Activated CD8-positive, alpha-beta memory T cell treated with anti-CD3 and anti-CD28 coated beads, Interleukin-2, amount 50 U/mL, for 1 hour (primary cell): ENCODE results near the gene FLNA.
A peak's percentile ranks its signal among the peaks of the same experiment; 100 is the strongest.

Source experiments
- DNase-seq: peaks from one replicate; pipeline ENCODE4 v3.0.0-alpha.2; 2020; ENCODE audit errors: extremely low read depth

The FLNA gene

DNA sequence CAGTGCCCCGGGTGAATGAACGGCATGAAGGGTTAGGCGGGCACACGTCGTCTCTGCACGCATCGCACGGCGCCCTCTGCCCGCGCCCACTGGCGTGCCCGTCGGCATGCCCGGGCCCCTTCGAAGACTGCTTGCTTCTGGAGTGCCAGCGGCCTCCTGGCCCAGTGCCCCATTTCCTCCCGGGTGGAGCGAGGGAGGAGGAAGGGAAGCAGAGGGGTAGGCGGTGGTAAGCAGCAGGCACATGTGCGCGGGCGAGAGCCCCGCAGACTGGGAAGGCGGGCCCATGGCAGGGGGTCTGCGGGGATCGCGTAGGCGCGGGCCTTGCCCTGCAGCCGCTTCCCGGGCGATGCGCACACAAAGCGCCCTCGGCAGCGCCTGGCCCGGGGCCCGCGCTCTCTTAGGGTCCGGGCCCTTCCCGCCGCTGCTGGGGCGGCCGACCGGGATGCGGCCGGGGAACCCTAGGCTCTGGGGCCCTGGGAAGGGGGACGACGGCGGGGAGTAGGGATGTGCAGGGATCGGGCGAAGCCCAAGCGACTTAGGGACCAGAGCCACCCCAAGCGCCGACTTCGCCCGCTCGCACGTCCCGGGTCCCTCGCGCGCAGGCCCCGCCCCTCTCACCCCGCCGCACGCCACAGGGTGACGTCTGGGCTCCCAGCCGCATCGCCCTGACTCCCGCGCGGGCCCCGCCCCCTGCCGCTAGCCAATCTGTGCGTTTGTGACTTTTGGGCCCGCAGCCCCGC is 3.8 kb upstream of the FLNA start:
- no peak for DNase-seq

DNA sequence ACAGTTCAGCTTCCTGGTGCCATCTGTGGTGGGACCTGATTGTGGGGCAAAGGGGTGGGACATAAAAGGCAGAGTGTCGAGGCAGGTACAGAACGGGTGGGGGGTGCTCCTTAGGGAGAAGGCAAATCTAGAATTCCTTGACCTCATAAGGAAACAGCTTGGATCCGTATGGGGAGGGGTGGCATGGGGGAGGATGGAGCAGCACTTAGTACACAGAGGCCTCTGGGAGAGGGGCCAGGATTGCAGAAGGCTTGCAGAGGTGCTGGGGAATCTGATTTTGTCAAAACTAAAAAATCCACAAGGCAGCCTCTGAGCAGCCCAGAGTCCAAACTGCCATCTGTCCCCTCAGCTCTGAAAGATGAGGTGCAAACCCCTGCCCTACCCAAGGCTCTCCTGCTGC is 2.3 kb upstream of the FLNA start:
- no peak for DNase-seq

DNA sequence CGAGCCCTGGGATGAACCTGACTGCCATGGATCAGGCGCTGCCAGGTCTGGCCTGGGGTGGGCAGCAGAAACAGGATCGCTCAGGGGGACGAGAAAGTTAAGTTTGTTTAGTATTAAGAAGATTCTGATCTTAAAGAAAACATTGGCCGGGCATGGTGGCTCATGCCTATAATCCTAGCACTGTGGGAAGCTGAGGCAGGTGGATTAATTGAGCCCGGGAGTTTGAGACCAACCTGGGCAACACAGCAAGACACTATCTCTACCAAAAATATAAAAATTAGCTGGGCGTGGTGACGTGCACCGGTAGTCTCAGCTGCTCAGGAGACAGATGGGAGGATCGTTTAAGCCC is 696 bp upstream of the FLNA start:
- no peak for DNase-seq

DNA sequence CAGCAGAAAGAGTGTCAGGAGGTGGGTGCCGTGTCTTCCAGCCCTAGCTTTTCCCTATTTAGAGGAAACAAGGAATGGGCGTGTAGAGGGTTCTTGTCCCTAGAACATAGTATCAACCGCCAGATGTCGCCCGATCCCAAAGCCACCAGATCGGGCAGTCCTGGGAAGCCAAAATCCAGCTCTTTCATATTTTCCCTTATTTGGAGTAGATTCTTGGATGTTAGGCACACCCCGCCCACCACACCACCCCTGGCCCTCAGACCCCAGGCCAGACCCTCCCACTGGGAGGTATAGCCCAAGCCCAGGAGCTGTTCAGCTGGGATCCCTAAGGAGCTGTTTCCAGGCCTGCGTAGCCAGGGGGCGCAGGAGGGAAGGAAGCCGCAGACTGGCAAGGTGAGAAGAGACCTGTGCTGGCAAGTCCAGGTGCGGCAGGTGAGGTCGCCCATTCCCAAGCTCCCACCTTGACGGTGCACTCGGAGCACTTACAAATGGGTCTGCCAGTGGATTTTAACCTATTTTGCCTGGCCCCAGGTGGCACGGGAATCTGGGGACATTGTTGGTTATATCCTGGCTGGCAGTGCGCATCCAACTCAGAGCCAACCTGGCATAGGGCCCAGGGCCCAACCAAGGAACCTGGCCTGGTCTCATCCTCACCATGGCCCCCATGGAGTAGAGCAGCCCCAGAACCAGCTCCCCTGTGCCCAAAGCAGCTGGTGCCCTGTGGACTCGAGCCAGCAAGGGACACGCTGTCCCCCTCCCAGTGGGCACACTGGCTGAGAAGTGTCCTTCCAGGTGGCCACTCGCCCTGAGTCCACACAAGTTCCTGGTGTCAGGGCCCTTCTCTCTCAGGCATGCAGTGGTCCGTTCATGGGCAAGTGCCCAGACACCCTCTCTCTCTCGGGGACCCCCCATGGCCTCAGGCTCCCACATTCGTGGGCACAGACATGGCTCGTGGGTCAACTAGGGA is 811 bp downstream of the FLNA start:
- no peak for DNase-seq

DNA sequence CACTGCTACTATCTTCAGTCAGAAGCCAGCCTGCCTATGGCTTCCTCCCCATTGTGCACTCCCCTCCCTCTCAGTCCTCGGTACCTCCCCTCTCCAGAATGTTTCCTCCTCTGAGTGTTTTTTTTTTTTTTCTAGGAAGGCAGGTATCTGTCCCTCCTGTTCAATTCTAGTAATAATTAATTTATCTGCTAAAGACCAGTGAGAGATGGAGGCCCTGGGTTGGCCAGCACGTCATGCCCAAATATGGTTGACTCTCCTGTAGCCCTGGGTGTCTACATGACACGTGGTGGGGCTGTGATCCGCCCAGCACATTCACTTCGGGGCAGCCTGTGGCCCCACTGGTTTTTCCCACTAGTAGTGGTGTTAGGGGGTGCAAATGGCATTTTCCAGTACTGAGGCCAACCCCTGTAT is 1.8 kb downstream of the FLNA start:
- DNase-seq, result no peak

DNA sequence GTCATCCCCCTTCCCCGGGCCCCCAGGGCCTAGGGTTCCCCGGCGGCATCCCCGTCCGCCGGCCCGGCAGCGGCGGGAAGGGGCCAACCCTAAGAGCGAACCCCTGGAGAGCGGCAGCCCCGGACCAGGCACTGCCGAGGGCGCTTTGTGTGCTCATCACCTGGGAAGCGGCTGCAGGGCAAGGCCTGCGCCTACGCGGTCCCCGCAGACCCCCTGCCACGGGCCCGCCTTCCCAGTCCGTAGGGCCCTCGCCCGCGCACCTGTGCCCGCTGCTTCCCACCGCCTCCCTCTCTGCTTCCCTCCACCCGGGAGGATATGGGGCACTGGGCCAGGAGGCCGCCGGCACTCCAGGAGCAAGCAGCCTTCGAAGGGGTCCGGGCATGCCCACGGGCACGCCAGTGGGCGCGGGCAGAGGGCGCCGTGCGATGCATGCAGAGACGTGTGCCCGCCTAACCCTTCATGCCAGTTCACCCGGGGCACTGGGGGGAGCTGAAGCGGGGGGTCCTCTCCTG is 2.6 kb downstream of the FLNA start:
- no peak for DNase-seq

DNA sequence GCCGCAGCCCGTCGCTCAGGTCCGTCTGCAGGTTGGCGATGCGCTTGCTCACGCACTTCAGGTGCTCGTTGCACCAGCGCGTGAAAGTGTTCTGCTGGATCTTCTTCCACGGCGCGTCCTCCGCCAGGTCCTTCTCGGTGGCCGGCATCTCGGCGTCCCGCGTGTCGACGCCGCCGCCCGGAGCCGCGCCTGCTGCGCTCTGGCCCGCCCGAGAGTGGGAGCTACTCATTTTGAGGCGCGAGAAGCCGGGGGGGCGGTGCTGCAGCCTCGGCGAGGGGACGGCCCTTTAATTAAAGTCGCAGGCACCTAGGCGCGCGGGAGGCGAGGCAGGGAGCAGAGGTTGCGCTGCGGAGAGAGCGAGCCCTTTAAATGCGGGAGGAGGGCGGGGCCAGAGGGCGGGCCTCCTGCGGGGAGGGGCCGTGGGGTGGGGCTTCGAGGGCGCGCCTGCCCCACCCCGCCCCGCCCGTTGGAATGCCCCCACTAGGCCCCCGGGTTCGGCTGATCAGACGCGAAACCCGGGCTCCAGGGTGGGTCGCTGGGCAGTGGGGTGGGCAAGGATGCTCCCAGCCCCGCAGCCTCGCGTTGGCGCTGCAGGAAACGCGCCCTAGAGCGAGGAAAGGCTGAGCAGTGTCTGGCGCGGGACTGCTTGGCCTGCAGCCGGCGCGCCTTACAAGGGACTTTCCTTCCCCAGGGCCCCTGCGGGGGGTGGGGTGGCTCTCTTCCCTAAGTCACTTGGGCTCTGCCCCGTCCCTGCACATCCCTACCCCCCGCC is 3.2 kb downstream of the FLNA start:
- DNase-seq, result peak; percentile 87

DNA sequence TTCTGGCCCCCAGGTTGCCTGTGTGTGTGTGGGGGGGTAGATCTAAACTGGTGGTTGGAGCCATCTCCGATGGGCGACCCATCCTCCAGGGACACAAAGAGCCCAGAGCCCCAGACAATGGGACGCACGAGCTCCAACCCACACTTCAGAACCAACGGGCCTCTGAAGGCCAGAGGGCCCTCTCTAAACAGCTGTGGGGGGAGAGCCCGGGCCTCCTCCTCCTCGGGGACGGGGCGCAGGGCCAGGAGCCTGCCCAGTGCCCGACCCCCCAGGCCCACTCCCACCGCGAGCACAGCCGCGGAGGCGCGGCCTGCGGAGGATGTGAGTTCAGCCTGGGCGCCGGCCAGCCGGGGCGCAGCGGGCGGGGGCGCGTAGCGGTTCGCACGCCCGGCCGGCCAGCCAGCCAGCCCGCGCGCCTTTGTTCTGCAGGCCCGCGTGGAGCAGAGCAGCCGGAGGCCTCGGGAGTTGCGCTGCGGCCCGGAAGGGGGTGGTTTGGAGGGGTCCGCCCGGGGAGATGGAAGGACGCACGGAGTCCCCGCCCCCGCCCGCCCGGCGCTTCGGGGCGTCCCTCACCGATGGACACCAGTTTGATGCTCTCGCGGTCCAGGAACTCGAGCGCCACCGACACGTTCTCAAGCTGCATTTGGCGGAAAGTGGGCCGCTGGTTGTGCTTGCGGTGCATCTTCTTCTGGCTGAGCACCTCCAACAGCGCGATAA is 4.0 kb downstream of the FLNA start:
- DNase-seq, result no peak

DNA sequence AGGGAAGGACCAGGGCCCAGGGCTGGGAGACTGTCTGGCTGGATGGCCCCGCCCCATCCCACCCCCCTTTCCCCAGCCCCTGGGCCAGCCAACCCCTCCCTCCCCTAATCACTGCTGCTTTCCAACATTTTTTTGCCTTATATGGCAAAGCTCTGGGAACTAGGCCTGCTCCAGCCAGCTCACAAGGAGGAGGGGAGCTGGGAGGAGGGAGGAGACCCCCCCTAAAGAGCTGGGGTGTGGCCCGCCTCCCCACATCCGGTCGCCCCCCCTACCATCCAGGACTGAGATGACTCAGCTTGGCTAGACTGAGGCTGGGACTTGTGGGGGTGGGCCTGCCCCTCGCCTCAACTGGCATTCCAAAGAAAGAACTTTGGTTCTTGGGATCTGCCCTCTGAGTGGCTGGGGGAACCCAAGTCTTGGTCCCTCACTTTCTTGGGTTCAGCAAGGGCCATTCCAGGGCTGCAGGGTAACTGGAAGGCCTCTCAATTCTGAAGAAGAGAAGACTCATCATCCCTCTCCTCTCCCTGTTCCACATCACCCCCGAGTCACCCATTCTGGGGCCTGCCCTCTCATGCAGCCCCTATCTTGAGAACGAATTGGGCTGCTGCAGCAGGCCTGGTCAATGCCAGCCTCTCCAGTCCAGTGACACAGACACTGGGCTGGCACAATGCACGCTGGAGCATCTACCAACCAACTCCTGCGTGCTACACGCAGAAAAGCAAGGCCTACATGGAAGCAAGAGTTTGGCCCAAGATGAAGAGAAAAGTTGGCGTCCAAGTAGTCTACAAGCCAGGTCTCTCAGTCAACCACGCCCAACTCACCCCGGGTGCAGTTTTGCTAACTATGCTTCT is 4.8 kb downstream of the FLNA start:
- DNase-seq, result peak; percentile 68

DNA sequence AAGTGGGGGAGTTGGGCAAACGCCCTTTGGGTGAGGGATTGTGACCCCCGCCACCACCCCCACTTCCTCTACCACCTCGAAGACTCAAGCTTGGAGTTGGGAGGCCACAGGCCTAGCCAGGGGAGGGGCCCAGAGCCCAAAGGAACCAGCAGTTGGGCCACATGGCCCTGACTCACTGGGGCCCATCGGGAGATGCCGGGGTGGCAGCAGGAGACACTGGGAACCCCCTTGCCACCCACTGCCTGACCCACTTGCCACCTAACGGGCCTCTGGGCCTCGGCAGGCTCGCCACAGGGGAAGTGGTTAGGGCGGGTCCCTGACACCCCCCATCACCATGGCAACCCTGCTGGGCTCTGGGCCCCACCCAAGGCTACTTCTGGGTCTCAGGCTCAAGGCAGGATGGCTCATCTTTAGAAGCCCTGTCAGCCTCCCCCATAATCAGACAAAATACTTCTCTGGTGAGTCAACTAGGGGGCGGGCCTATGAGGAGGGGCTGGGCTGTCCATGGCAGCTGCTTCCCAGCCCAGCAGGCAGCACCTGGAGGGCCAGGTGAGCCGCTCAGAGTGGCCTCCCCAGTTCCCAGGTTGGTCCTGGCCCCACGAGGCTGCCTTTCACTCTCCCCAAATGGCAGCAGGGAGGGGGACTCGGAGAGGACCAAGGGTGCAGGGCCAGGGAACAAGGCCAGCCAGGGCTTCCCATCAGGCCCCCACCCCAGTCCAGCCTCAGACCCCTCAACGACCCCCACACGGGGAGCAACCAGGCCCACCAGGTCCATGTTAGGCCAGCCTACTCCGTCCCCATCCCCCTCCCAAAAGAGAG is 5.6 kb downstream of the FLNA start:
- peak; percentile 90 for DNase-seq

DNA sequence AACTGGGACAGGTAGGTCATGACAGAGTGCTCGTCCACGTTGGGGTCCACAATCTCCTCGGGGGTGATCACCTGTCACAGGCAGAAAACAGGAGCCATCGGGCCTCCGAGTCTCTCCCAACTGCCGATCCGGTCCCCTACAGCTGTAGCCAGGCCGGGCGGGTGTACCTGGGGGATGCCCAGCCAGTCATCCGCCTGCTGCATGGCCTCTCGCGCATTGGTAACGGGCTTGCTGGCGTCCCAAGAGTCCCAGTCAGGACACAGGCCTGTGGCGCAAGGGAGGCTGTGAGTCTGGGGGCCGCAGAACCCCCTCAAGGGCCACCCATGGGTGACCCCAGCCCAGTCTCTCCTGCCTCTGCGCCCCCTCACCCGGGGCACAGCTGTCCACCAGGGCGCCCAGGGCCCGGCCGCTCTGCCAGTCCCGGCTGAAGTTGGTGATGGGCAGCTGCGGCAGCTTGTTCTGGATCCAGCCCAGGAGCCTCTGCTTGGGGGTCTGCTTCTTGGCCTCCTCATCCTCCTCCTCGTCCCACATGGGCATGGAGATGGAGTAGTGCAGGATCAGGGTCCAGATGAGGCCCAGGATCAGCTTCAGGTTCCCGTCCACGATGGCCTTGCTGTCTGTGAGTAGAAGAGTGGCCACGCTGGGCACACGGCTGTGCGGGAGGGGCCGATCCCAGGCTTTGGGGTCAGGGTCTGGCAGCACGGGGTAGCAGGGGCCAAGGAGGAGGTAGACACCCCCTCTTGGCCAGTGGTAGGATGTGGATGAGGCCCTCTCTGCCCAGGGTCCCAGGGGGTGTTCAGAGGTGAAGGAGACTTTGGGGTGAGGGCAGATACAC is 6.7 kb downstream of the FLNA start:
- DNase-seq, result no peak

DNA sequence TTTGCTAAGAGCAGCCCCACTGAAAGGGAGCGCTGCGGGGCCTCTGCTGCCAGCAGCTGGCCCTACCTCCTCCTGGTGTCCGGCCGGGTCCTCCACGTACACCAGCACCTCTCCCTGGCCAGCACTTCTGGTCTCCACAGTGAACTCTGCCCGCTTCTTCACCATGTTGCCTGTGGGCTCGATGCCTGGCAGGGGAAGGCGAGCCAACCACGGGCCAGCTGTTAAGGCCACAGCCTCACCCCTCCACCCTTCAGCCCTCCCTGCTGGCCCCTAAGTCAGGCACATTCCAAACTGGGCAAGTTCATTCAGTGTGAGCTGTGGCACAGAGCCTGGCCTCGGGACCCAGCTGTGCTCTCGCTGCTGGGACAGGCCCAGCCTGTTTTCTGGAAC is 7.8 kb downstream of the FLNA start:
- no peak for DNase-seq

DNA sequence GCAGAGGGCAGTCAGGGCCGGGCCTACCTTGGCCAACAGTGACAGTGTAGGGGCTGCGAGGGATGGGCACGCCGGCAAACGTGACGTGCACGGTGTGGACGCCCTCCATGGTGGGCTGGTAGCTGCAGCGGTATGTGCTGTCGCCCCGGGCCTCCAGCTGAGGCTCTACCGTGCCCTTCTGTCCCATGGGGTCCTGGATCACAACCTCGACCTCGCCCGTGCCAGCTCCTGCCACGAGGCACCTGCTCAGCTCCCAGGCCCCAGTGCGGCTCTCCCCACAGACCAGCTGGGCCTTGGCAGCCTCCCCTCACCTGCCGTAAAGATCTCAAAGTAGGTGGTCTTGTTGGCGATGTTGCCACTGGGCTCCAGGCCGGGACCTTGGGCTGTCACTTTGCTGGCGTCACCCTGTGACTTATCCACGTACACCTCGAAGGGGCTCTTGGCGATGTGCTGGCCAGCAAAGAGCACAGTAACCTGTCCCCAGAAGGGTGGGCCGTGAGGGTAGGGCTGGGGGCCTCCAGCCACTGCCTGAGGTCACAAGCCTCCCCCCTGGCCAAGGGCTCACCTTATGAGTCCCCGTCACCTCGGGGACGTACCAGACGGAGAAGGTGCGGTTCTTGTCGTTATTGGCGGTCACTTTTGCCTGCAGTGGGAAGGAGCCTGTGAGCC is 8.3 kb downstream of the FLNA start:
- no peak for DNase-seq

DNA sequence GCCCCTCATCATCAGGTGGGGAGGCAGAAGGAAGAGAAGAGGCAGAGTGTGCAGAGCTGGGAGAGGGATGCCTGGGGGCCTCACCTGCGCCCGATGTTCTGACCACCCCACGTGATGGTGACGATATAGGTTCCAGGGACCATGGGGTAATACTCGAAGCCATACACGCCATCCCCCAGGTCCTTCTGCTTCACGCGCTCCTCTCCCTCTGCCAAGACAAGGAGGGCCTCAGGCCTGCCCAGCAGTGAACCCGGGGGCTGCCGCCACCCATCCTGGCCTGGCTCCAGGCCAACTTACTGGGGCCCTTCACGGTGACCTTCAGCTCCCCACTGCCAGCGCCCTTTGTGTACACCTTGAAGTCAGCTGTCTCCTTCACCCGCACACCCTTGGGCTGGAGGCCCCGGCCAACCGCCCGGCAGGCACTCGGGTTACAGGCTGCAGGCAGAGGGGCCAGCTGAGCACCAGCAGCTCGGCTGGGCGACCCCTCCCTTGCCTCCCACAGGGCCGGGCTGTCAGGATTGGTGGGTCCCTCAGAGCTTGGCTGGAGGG is 9.3 kb downstream of the FLNA start:
- no peak for DNase-seq

DNA sequence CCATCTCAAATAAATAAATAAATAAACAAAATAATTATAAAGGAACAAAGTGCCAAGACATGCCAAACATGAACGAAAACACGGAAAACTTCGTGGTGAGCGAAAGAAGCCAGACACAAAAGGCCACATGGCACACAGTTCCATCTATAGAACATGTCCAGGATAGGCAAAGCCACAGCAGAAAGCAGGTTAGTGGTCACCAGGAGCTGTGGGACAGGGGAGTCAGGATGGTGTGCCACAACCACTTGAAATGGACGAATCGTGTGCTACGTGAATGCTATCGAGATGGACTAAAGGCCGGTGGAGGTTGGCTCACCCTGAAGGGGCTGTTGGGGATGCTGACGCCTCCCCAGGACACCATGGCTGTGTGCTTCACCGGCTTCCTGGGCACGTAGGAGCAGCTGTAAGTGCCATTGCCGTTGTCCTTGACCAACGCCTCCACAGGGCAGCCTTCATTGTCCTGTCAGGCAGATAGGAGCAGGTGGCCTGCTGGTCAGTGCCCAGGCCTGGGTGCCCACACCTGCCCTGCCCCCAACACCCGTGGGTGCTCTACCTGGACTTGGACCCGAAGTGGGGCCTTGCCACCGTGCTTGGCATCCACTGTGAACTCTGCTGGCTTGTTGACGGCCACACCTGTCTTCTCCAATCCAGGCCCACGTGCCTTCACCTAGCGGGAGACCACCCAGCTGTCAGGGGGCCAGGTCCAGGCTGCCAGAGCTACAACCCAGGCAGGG is 10.6 kb downstream of the FLNA start:
- no peak for DNase-seq

DNA sequence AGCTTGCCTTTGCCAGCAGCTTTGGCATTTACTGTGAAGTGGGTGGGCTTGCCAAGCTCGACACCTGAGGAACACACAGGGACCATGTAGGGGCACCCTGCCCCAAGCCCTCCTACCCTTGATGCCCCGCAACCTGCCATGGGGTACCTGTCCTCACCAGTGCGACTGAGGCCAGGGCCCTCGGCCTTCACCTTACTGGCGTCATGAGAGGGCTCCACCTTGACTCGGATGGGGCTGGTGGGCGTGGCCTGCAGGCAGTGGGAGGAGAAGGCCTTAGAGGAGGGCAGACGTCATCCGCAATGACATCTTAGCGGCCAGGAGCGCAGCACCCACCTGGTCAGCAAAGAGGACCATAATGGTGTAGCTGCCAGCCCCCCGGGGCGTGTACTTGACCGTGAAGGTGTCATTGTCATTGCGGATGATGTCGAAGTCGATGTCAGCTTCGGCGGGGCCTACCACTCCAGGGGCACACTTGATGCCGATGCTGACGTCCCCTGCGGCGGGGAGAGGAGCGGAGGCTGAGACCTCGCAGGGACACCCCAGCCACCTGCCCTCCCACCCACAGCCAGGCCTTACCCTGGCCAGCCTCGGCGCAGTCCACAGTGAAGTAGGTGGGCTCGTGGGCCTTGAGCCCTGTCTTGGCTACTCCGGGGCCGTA is 12.2 kb downstream of the FLNA start:
- DNase-seq, result no peak
